Amniotic stem cell (primary cell): ENCODE data around the gene JAKMIP1.
"Not testable (repeated sequence)": the region's sequence is repeated elsewhere in the genome, so short reads cannot be mapped to it uniquely, and the experiment has no call there.

Experiments used
- DNase-seq: peaks from one replicate; lab custom pipeline; 2025; lab: John Stamatoyannopoulos, UW

Gene JAKMIP1

GRCh38 chr4:6143603-6144181 is 56.7 kb downstream of the JAKMIP1 start:
- no peak for DNase-seq

- DNase-seq, result no peak
These were observed 57.3 kb downstream of the JAKMIP1 start for GRCh38 chr4:6142935-6143602.

- DNase-seq, result no peak
These were observed 57.8 kb downstream of the JAKMIP1 start for GRCh38 chr4:6142511-6142910.

GRCh38 chr4:6141554-6141953 is 58.8 kb downstream of the JAKMIP1 start:
- no peak for DNase-seq

GRCh38 chr4:6141021-6141420 is 59.3 kb downstream of the JAKMIP1 start:
- DNase-seq, result not testable (repeated sequence)

- DNase-seq, result no peak
These were observed 62.6 kb downstream of the JAKMIP1 start for GRCh38 chr4:6137747-6138135.

- no peak for DNase-seq
These were observed 63.2 kb downstream of the JAKMIP1 start for GRCh38 chr4:6137027-6137746.

GRCh38 chr4:6134612-6135220 is 65.6 kb downstream of the JAKMIP1 start:
- DNase-seq, result no peak

GRCh38 chr4:6132716-6133115 is 67.6 kb downstream of the JAKMIP1 start:
- no peak for DNase-seq

GRCh38 chr4:6128221-6128850 is 72.0 kb downstream of the JAKMIP1 start:
- DNase-seq, result no peak

- DNase-seq, result no peak
These were observed 73.2 kb downstream of the JAKMIP1 start for GRCh38 chr4:6126971-6127745.

- no peak for DNase-seq
These were observed 75.2 kb downstream of the JAKMIP1 start for GRCh38 chr4:6125103-6125651.

- DNase-seq, result no peak
These were observed 75.8 kb downstream of the JAKMIP1 start for GRCh38 chr4:6124386-6125102.

GRCh38 chr4:6123976-6124375 is 76.4 kb downstream of the JAKMIP1 start:
- DNase-seq, result no peak

- DNase-seq, result no peak
These were observed 76.8 kb downstream of the JAKMIP1 start for GRCh38 chr4:6123541-6123940.

- no peak for DNase-seq
These were observed 77.2 kb downstream of the JAKMIP1 start for GRCh38 chr4:6123116-6123515.

- no peak for DNase-seq
These were observed 77.9 kb downstream of the JAKMIP1 start for GRCh38 chr4:6122496-6122895.

- no peak for DNase-seq
These were observed 78.4 kb downstream of the JAKMIP1 start for GRCh38 chr4:6121941-6122340.

- DNase-seq, result no peak
These were observed 79.0 kb downstream of the JAKMIP1 start for GRCh38 chr4:6121276-6121850.

- DNase-seq, result no peak
These were observed 80.0 kb downstream of the JAKMIP1 start for GRCh38 chr4:6120361-6120760.
